Large intestine (tissue), 3 donors: ENCODE results near the gene GET3. TPM values are rescaled to one million over a fixed set of nuclear protein-coding genes. Genes with fewer than 3 reads are reported as not detected.
"Not testable (repeated sequence)": the region's sequence is repeated elsewhere in the genome, so short reads cannot be mapped to it uniquely, and the experiment has no call there.

Experiments
- DNase-seq, 2 donors: peaks; one replicate each; pipeline versions ENCODE4 v3.0.0 to v3.0.0-alpha.2; 2013
- H3K27ac ChIP-seq: one replicate; pipeline ENCODE4 v1.5.1; 2013; ENCODE audit warnings: low read length
- H3K27me3 ChIP-seq: 2 replicates; pipeline ENCODE4 v1.6.1; 2013; ENCODE audit warnings: low read length; ENCODE audit not compliant: control insufficient read depth, insufficient read depth
- H3K36me3 ChIP-seq: 2 replicates; pipeline ENCODE4 v1.6.1; 2013; ENCODE audit warnings: low read length; ENCODE audit not compliant: control insufficient read depth, insufficient read depth
- H3K4me1 ChIP-seq: one replicate; pipeline ENCODE4 v1.6.1; 2013; ENCODE audit warnings: low read length; ENCODE audit not compliant: control insufficient read depth, insufficient read depth
- H3K4me3 ChIP-seq: one replicate; pipeline ENCODE4 v1.5.1; 2013; ENCODE audit warnings: low read length
- H3K9me3 ChIP-seq: one replicate; pipeline ENCODE4 v1.6.1; 2013; ENCODE audit warnings: mild to moderate bottlenecking, low read depth, low read length, moderate library complexity; ENCODE audit not compliant: control insufficient read depth
- WGBS: methylation state at CpG from one replicate; pipeline ENCODE4 v1.1.5; 2013; ENCODE audit warnings: low lambda C conversion rate; ENCODE audit not compliant: insufficient coverage; 5-methylcytosine and 5-hydroxymethylcytosine counted together
- polyA plus RNA-seq: library from polyadenylated mRNA; unstranded; fragments of 120-200 nt; gene quantifications from one replicate; pipeline ENCODE4 v1.2.1, GENCODE V29; 2013

GET3 gene
- polyA plus RNA-seq, 1 donor: 64.0 TPM

GRCh38 chr19:12723641-12724426 is 13.5 kb upstream of the GET3 start, which contains the start of gene TNPO2:
TNPO2 (minus strand) TSS chr19:12723932; CDS start chr19:12720977, 2,955 bp downstream.
- no CpG with 5 or more reads among the region's 28 CpGs for WGBS

DNA sequence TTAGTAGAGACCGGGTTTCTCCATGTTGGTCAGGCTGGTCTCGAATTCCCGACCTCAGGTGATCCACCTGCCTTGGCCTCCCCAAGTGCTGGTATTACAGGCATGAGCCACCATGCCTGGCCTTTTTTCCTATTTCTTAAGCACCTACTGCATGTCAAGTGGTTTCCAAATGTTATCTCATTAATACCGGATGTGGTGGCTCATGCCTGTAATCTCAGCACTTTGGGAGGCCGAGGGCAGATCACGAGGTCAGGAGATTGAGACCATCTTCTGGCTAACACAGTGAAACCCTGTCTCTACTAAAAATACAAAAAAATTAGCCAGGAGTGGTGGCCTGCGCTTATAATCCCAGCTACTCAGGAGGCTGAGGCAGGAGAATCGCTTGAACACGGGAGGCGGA is 11.7 kb upstream of the GET3 start:
- not testable (repeated sequence) for H3K9me3 ChIP-seq, H3K4me1 ChIP-seq, H3K27ac ChIP-seq, DNase-seq, H3K27me3 ChIP-seq, H3K4me3 ChIP-seq
- peaks cover 20% of the 10 kb centered on the region for H3K36me3 ChIP-seq
- WGBS: no CpG with 5 or more reads among the region's 10 CpGs

More at GRCh38 chr19:12723641-12724426, 13.5 kb upstream of the GET3 start, which contains the start of gene TNPO2:
- Histone ChIP-seq H3K9me3 (no peaks in the 10 kb centered on the region), H3K27ac (peak within 1 kb of the TSS; percentile 69), H3K4me3 (peak within 1 kb of the TSS; percentile 83), H3K27me3 (no peaks in the 10 kb centered on the region), H3K36me3 (peaks cover 17% of the 10 kb centered on the region), H3K4me1 (peaks cover 9% of the 10 kb centered on the region)
- peak; percentile 60 to 74 for DNase-seq

- no peak for DNase-seq
- no peaks in the 10 kb centered on the region for H3K9me3 ChIP-seq
- no peak overlapping the region for H3K4me3 ChIP-seq
- peaks cover 26% of the 10 kb centered on the region for H3K36me3 ChIP-seq
- H3K4me1 ChIP-seq: peaks cover 4% of the 10 kb centered on the region
- no peak overlapping the region for H3K27ac ChIP-seq
- no CpG with 5 or more reads among the region's 2 CpGs for WGBS
- no peaks in the 10 kb centered on the region for H3K27me3 ChIP-seq
Measured at GRCh38 chr19:12726988-12727316, 10.3 kb upstream of the GET3 start.

GRCh38 chr19:12727745-12728433 is 9.4 kb upstream of the GET3 start:
- WGBS: 80% methylated on average over 1 of the region's 9 CpGs
- Histone ChIP-seq H3K9me3 (no peaks in the 10 kb centered on the region), H3K27me3 (no peaks in the 10 kb centered on the region), H3K36me3 (peaks cover 29% of the 10 kb centered on the region), H3K4me1 (peaks cover 12% of the 10 kb centered on the region), H3K27ac (no peak overlapping the region), H3K4me3 (no peak overlapping the region)
- no peak for DNase-seq

DNA sequence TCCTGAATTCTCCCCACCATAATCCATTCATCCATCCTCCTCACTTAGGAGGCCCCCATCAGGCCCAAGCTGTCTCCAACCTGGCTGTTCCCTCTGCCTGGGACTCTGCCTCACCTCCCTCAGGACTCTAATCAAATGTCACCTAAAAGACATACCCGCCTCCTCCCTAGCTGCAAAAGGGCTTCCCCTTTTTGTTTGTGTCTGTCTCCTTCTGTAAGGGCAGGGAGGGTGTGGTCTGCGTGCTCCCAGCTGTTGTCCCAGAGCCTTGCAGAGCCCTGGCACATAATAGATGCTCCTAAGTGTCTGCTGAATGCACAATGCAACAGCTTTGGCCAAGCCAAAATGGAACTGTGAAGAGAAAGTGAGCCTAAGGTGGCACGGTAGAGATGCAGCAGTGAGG is 7.2 kb upstream of the GET3 start:
- no peaks in the 10 kb centered on the region for H3K9me3 ChIP-seq
- peaks cover 12% of the 10 kb centered on the region for H3K4me1 ChIP-seq
- no peak overlapping the region for H3K27ac ChIP-seq
- H3K36me3 ChIP-seq: peaks cover 29% of the 10 kb centered on the region
- WGBS: no CpG with 5 or more reads among the region's 3 CpGs
- H3K27me3 ChIP-seq: no peaks in the 10 kb centered on the region
- no peak overlapping the region for H3K4me3 ChIP-seq
- DNase-seq: no peak

GRCh38 chr19:12731337-12731736 is 6.0 kb upstream of the GET3 start:
- H3K4me1 ChIP-seq: peaks cover 12% of the 10 kb centered on the region
- no CpG with 5 or more reads among the region's 24 CpGs for WGBS

DNA sequence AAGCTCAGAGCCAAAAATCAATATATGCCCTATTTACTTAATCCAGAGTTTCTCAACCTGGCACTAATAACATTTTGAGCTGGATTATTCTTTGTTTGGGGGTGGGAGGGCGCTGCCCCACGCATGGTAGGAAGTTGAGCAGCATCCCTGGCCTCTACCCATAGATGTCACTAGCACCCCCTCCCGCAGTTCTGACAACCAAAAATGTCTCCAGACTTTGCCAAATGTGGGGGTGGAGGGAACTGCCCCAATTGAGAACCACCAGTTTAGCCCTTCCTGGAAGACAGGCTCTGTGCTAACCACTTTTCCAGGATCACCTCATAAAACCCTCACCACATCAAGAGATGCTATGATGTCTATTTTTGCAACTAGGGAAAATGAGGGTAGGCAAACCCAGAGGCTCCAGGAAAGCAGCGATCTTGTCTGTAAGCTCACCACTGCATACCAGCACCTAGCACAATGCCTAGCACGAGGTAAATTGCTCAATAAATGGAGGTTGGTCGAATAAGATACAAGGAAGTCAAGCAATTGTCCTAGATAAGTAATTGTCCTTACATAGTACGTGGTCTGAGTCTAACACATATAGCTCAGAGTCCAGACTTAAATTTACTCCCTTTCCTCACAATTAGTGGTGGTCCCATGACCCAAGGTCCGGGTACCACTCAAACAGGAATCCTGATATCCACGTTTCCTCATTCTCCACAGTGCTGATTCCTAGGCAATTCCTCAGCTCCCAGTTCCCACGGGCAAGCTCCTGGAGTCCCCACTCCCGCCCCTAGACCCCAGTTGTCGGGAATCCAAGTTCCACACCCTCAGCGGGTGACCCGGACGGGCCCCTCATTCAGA is 3.7 kb upstream of the GET3 start:
- WGBS: no CpG with 5 or more reads among the region's 15 CpGs
- DNase-seq: peak in 1 of 2 donors; percentile 43

More at GRCh38 chr19:12731337-12731736, 6.0 kb upstream of the GET3 start:
- Histone ChIP-seq H3K27ac (no peak overlapping the region), H3K4me3 (no peak overlapping the region), H3K36me3 (peaks cover 29% of the 10 kb centered on the region), H3K27me3 (no peaks in the 10 kb centered on the region), H3K9me3 (no peaks in the 10 kb centered on the region)
- DNase-seq: no peak

DNA sequence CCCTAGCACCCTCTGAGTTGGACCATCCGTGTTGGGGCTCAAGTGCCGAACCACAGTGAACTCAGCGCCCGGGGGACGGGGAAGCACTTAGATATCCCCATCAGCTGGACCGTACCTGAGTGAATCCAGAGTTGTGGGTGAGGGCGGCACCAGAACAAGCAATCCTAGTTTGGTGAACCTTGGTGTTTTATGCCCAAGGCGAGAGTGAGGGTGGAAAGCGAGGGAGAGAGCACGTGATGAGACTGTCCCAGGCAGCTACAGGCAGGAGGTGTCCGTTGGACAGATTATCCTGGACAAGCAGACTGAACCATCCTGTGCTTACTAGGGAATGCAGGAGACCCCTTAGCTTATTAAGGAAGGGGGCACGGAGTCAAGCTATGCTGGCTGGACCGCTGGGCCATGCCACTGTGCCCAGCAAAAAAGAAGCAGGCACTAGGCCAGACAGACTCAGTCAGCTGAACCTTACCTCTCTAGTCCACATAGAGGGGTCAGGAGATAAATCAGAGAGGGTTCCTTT is 596 bp downstream of the GET3 start:
- peaks cover 11% of the 10 kb centered on the region for H3K4me1 ChIP-seq
- no peaks in the 10 kb centered on the region for H3K27me3 ChIP-seq
- H3K4me3 ChIP-seq: peak overlapping the region; percentile 87
- H3K9me3 ChIP-seq: no peaks in the 10 kb centered on the region
- no peak overlapping the region for H3K27ac ChIP-seq
- no peak for DNase-seq
- WGBS: no CpG with 5 or more reads among the region's 13 CpGs
- peaks cover 24% of the 10 kb centered on the region for H3K36me3 ChIP-seq

More for the DNA sequence above, 3.7 kb upstream of the GET3 start:
- no peaks in the 10 kb centered on the region for H3K9me3 ChIP-seq
- peak overlapping the region; percentile 81 for H3K4me3 ChIP-seq
- H3K4me1 ChIP-seq: peaks cover 19% of the 10 kb centered on the region
- H3K36me3 ChIP-seq: peaks cover 25% of the 10 kb centered on the region
- H3K27ac ChIP-seq: peak overlapping the region; percentile 84
- no peaks in the 10 kb centered on the region for H3K27me3 ChIP-seq

DNA sequence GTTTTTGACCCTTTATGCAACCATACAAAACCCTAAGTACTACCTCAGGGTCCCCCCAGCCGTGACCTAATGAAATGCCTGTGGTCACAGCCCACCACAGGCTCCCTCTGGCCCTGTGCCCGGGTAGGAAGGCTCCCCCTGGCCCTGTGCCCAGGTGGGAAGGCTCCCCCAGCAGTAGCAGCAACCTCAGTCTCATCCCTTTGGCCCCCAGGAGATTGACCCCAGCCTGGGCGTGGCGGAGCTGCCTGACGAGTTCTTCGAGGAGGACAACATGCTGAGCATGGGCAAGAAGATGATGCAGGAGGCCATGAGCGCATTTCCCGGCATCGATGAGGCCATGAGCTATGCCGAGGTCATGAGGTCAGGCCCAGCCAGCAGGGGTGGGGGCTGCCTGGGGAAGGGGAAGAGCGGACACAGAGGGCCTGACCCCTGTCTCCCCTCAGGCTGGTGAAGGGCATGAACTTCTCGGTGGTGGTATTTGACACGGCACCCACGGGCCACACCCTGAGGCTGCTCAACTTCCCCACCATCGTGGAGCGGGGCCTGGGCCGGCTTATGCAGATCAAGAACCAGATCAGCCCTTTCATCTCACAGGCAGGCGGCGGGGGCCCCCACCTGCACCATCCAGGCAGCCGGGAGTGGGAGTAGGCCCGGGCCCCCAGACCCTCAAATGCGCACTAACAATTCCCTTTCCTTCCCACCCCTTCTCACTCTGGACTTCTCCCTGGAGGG is 8.0 kb downstream of the GET3 start:
- Histone ChIP-seq H3K4me1 (no peaks in the 10 kb centered on the region), H3K27me3 (peaks cover 3% of the 10 kb centered on the region), H3K27ac (no peak overlapping the region), H3K36me3 (peaks cover 53% of the 10 kb centered on the region), H3K9me3 (peaks cover 18% of the 10 kb centered on the region), H3K4me3 (no peak overlapping the region)
- WGBS: no CpG with 5 or more reads among the region's 22 CpGs
- DNase-seq: no peak
